ENCODE measurements around the gene RABGAP1L. TPM values are rescaled to one million over a fixed set of nuclear protein-coding genes. Genes with fewer than 3 reads are reported as not detected.

The RABGAP1L gene
- total RNA-seq, 3 donors from 2014 or later, result 46.1 to 74.7 (median 59.2) TPM

DNA sequence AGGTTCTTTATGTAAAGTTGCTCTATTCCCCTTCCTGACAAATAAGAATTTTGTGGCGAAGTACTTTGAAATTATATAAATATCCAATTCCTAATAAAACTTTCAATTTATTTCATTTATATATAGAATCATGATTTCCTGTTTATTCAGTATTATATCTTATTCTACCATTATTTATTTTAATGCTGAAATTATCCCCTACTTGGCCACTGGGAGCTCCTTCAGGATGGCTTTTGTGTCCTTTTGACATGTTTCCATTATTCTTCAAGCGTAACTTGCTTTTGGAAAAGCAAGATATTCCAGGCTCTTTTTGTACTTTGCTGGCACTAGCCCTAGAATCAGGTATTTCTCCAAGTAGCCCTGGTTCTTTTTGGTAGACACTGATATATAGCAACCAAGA lies 773.3 kb downstream of the RABGAP1L start:
- Histone ChIP-seq H3K4me3 (no peak overlapping the region), H3K9me3 (no peaks in the 10 kb centered on the region), H3K4me1 (ENCODE audit: low read depth) (no peaks in the 10 kb centered on the region), H3K36me3 (ENCODE audit: low read depth) (no peaks in the 10 kb centered on the region)
- ATAC-seq, result no peak
- TF ChIP-seq, protein P1, sequence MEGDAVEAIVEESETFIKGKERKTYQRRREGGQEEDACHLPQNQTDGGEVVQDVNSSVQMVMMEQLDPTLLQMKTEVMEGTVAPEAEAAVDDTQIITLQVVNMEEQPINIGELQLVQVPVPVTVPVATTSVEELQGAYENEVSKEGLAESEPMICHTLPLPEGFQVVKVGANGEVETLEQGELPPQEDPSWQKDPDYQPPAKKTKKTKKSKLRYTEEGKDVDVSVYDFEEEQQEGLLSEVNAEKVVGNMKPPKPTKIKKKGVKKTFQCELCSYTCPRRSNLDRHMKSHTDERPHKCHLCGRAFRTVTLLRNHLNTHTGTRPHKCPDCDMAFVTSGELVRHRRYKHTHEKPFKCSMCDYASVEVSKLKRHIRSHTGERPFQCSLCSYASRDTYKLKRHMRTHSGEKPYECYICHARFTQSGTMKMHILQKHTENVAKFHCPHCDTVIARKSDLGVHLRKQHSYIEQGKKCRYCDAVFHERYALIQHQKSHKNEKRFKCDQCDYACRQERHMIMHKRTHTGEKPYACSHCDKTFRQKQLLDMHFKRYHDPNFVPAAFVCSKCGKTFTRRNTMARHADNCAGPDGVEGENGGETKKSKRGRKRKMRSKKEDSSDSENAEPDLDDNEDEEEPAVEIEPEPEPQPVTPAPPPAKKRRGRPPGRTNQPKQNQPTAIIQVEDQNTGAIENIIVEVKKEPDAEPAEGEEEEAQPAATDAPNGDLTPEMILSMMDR (IDR thresholded peaks at IDR 0.05), result no peak
- intact Hi-C loops (cut with DNase I, micrococcal nuclease), result no loop called here
- no peak for DNase-seq

- H3K36me3 ChIP-seq (ENCODE audit: low read depth), result no peaks in the 10 kb centered on the region
- H3K9me3 ChIP-seq, result no peaks in the 10 kb centered on the region
- H3K4me1 ChIP-seq (ENCODE audit: low read depth), result no peaks in the 10 kb centered on the region
- no peak overlapping the region for H3K4me3 ChIP-seq
- TF ChIP-seq, protein P1 (IDR thresholded peaks at IDR 0.05), result no peak
- intact Hi-C loops (cut with DNase I, micrococcal nuclease), result no loop called here
- DNase-seq, result no peak
- no peak for ATAC-seq
Measured at GRCh38 chr1:174935961-174936727, 776.8 kb downstream of the RABGAP1L start.

GRCh38 chr1:174938281-174939007 lies 779.1 kb downstream of the RABGAP1L start:
- ATAC-seq, result peak; percentile 60
- no peak overlapping the region for H3K4me3 ChIP-seq

DNA sequence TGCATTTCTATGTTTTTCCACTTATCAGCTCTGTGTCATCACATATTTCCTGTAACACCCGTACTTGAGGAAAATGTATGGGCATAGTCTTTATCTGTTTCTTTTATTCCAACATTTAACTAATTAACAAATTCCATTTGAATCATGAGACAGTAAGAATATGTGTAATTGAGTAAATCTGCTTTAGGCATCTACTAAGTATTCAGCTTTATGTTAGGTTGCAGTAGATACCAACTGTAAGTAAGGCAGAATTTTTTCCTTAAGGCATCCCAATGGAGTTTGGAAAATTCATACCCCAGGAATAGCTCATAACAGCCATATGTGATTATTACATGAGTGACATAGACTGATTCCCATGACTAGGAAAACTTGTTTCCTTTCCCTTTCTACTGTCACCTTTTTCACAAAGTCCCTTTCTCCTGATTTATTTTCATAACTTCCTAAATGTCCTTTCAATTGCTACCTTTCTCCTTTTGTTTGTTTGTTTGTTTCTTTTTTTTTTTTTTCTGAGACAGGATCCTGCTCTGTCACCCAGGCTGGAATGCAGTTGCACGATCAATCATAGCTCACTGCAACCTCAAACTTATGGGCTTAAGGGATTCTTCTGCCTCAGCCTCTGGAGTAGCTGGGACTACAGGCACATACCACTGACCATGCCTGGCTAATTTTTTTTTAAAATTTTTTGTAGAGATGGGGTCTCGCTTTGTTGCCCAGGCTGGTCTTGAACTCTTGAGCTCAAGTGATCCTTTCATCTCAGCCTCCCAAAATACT lies 780.6 kb downstream of the RABGAP1L start:
- intact Hi-C loops (cut with DNase I, micrococcal nuclease), result no loop called here
- no peaks in the 10 kb centered on the region for H3K36me3 ChIP-seq (ENCODE audit: low read depth)
- no peak overlapping the region for H3K4me3 ChIP-seq
- TF ChIP-seq, protein P1 (IDR thresholded peaks at IDR 0.05), result no peak
- ATAC-seq (no peak), DNase-seq (no peak)
- H3K4me1 ChIP-seq (ENCODE audit: low read depth), result no peaks in the 10 kb centered on the region
- no peaks in the 10 kb centered on the region for H3K9me3 ChIP-seq

More at GRCh38 chr1:174938281-174939007, 779.1 kb downstream of the RABGAP1L start:
- TF ChIP-seq, protein P1 (IDR thresholded peaks at IDR 0.05), result no peak
- H3K4me1 ChIP-seq (ENCODE audit: low read depth), result no peaks in the 10 kb centered on the region
- H3K36me3 ChIP-seq (ENCODE audit: low read depth), result no peaks in the 10 kb centered on the region
- intact Hi-C loops (cut with DNase I, micrococcal nuclease), result no loop called here
- DNase-seq, result no peak
- no peaks in the 10 kb centered on the region for H3K9me3 ChIP-seq

DNA sequence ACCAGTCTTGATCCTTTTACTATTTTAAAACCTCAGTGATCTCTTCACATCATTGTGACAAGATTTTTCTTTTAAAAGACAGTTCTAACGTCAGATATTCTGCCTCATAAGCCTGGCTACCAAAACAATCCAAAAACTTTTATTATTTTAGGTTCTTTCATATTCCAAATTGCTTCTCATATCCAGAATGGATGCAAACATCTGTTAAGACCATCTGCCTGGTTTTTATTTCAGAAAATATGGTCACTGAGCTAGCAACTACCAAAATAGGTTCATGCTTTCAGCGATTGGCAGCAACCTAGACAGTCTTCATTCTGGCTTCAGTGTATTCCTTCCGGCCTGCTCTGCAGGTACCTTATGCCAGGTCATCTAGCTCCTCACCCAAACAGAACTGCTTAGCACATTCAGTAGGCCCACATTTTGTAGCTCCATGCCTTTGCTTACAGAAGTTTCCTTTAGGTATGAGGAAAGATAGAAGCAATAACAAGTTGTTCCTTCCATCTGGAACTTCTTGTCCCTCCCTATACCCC lies 781.4 kb downstream of the RABGAP1L start:
- ATAC-seq (no peak), DNase-seq (no peak)
- peaks cover 2% of the 10 kb centered on the region for H3K4me1 ChIP-seq (ENCODE audit: low read depth)
- H3K4me3 ChIP-seq, result no peak overlapping the region
- intact Hi-C loops (cut with DNase I, micrococcal nuclease), result no loop called here
- TF ChIP-seq, protein P1 (IDR thresholded peaks at IDR 0.05), result no peak
- no peaks in the 10 kb centered on the region for H3K36me3 ChIP-seq (ENCODE audit: low read depth)
- H3K9me3 ChIP-seq, result no peaks in the 10 kb centered on the region

Data from mucosa of descending colon (tissue), 3 donors.